Measurements from ENCODE around the gene LRRC40.

DNA sequence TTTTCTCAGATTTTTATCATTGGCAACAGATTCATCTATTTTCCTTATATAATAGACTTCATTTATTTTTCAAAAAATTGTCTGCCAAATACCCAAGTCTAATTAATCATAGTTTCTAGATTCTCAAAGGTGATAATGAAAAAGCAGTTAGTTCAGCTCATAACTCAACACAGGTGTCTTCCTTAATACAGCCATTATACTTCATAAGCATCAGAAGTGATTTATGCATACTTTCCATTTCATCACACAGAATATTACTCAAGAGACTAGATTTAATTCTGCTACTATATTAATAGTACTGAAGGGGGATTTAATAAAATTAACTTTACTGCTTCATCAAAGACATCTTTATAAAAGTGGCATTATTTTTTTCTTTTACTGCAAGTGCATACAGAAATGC is 34.6 kb upstream of the LRRC40 start:
- TF ChIP-seq, protein P1, sequence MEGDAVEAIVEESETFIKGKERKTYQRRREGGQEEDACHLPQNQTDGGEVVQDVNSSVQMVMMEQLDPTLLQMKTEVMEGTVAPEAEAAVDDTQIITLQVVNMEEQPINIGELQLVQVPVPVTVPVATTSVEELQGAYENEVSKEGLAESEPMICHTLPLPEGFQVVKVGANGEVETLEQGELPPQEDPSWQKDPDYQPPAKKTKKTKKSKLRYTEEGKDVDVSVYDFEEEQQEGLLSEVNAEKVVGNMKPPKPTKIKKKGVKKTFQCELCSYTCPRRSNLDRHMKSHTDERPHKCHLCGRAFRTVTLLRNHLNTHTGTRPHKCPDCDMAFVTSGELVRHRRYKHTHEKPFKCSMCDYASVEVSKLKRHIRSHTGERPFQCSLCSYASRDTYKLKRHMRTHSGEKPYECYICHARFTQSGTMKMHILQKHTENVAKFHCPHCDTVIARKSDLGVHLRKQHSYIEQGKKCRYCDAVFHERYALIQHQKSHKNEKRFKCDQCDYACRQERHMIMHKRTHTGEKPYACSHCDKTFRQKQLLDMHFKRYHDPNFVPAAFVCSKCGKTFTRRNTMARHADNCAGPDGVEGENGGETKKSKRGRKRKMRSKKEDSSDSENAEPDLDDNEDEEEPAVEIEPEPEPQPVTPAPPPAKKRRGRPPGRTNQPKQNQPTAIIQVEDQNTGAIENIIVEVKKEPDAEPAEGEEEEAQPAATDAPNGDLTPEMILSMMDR (conservative IDR thresholded peaks at IDR 0.05 in 1 of 2, IDR thresholded peaks at IDR 0.05 in 1 of 2; ENCODE audit: extremely low read depth in 1 of 2, insufficient read depth in 1 of 2, low read depth in 1 of 2, low read length in 2 of 2): no peak
- no peak for TF ChIP-seq EZH2 (IDR thresholded peaks at IDR 0.05; ENCODE audit: borderline replicate concordance, low read length)

All from mammary epithelial cell (primary cell).